ENCODE measurements around the gene PSMB3.

The PSMB3 gene

GRCh38 chr17:38709104-38709820 lies 43.3 kb upstream of the PSMB3 start:
- Histone ChIP-seq H3K4me3 (ENCODE audit: extremely low read depth, insufficient read depth, low read length, poor library complexity, severe bottlenecking) (no peak overlapping the region), H3K36me3 (ENCODE audit: control insufficient read depth, insufficient read depth, low read length) (peaks cover 36% of the 10 kb centered on the region), H3K27ac (ENCODE audit: low read depth, low read length, severe bottlenecking) (no peak overlapping the region), H3K4me1 (ENCODE audit: control insufficient read depth, insufficient read depth, low read length, poor library complexity, severe bottlenecking) (peaks cover 10% of the 10 kb centered on the region), H3K9me3 (ENCODE audit: control insufficient read depth, low read length) (no peaks in the 10 kb centered on the region)
- 90 to 95% methylated on average over 14 to 15 of the region's 18 CpGs for WGBS, 2 experiments (ENCODE audit: insufficient coverage in 2 of 2)

GRCh38 chr17:38709864-38710603 lies 42.5 kb upstream of the PSMB3 start:
- Histone ChIP-seq H3K9me3 (ENCODE audit: control insufficient read depth, low read length) (no peaks in the 10 kb centered on the region), H3K36me3 (ENCODE audit: control insufficient read depth, insufficient read depth, low read length) (peaks cover 41% of the 10 kb centered on the region)

GRCh38 chr17:38710604-38710962 lies 42.0 kb upstream of the PSMB3 start:
- peaks cover 10% of the 10 kb centered on the region for H3K4me1 ChIP-seq (ENCODE audit: control insufficient read depth, insufficient read depth, low read length, poor library complexity, severe bottlenecking)
- WGBS, 2 experiments (ENCODE audit: insufficient coverage in 2 of 2): 97% methylated on average over 3 of the region's 3 CpGs
- H3K27ac ChIP-seq (ENCODE audit: low read depth, low read length, severe bottlenecking): no peak overlapping the region
- H3K4me3 ChIP-seq (ENCODE audit: extremely low read depth, insufficient read depth, low read length, poor library complexity, severe bottlenecking): no peak overlapping the region
- peaks cover 46% of the 10 kb centered on the region for H3K36me3 ChIP-seq (ENCODE audit: control insufficient read depth, insufficient read depth, low read length)
- H3K9me3 ChIP-seq (ENCODE audit: control insufficient read depth, low read length): no peaks in the 10 kb centered on the region

More at GRCh38 chr17:38709864-38710603, 42.5 kb upstream of the PSMB3 start:
- Histone ChIP-seq H3K4me3 (ENCODE audit: extremely low read depth, insufficient read depth, low read length, poor library complexity, severe bottlenecking) (no peak overlapping the region), H3K27ac (ENCODE audit: low read depth, low read length, severe bottlenecking) (no peak overlapping the region), H3K4me1 (ENCODE audit: control insufficient read depth, insufficient read depth, low read length, poor library complexity, severe bottlenecking) (peaks cover 10% of the 10 kb centered on the region)
- WGBS, 2 experiments (ENCODE audit: insufficient coverage in 2 of 2): 93 to 95% methylated on average over 10 to 11 of the region's 13 CpGs

GRCh38 chr17:38710985-38711384 lies 41.6 kb upstream of the PSMB3 start:
- peaks cover 10% of the 10 kb centered on the region for H3K4me1 ChIP-seq (ENCODE audit: control insufficient read depth, insufficient read depth, low read length, poor library complexity, severe bottlenecking)
- no peak overlapping the region for H3K4me3 ChIP-seq (ENCODE audit: extremely low read depth, insufficient read depth, low read length, poor library complexity, severe bottlenecking)
- H3K36me3 ChIP-seq (ENCODE audit: control insufficient read depth, insufficient read depth, low read length): peaks cover 47% of the 10 kb centered on the region
- H3K27ac ChIP-seq (ENCODE audit: low read depth, low read length, severe bottlenecking): no peak overlapping the region
- no peaks in the 10 kb centered on the region for H3K9me3 ChIP-seq (ENCODE audit: control insufficient read depth, low read length)
- 87 to 93% methylated on average over 3 to 4 of the region's 5 CpGs for WGBS, 2 experiments (ENCODE audit: insufficient coverage in 2 of 2)

GRCh38 chr17:38711792-38712571 lies 40.6 kb upstream of the PSMB3 start:
- H3K4me3 ChIP-seq (ENCODE audit: extremely low read depth, insufficient read depth, low read length, poor library complexity, severe bottlenecking): no peak overlapping the region
- no peaks in the 10 kb centered on the region for H3K9me3 ChIP-seq (ENCODE audit: control insufficient read depth, low read length)
- peaks cover 55% of the 10 kb centered on the region for H3K36me3 ChIP-seq (ENCODE audit: control insufficient read depth, insufficient read depth, low read length)
- 90 to 96% methylated on average over 14 to 16 of the region's 26 CpGs for whole genome bisulfite sequencing, 2 experiments (ENCODE audit: insufficient coverage in 2 of 2)
- H3K4me1 ChIP-seq (ENCODE audit: control insufficient read depth, insufficient read depth, low read length, poor library complexity, severe bottlenecking): peaks cover 1% of the 10 kb centered on the region
- H3K27ac ChIP-seq (ENCODE audit: low read depth, low read length, severe bottlenecking): no peak overlapping the region

- Histone ChIP-seq H3K9me3 (ENCODE audit: control insufficient read depth, low read length) (no peaks in the 10 kb centered on the region), H3K4me3 (ENCODE audit: extremely low read depth, insufficient read depth, low read length, poor library complexity, severe bottlenecking) (no peak overlapping the region), H3K36me3 (ENCODE audit: control insufficient read depth, insufficient read depth, low read length) (peaks cover 61% of the 10 kb centered on the region), H3K4me1 (ENCODE audit: control insufficient read depth, insufficient read depth, low read length, poor library complexity, severe bottlenecking) (no peaks in the 10 kb centered on the region), H3K27ac (ENCODE audit: low read depth, low read length, severe bottlenecking) (no peak overlapping the region)
- WGBS, 2 experiments (ENCODE audit: insufficient coverage in 2 of 2): 94 to 100% methylated on average over 4 to 6 of the region's 10 CpGs
Observed at GRCh38 chr17:38712593-38712992, 39.9 kb upstream of the PSMB3 start.

GRCh38 chr17:38713456-38714075 lies 39.0 kb upstream of the PSMB3 start:
- Histone ChIP-seq H3K4me1 (ENCODE audit: control insufficient read depth, insufficient read depth, low read length, poor library complexity, severe bottlenecking) (peaks cover 3% of the 10 kb centered on the region), H3K36me3 (ENCODE audit: control insufficient read depth, insufficient read depth, low read length) (peaks cover 57% of the 10 kb centered on the region), H3K4me3 (ENCODE audit: extremely low read depth, insufficient read depth, low read length, poor library complexity, severe bottlenecking) (no peak overlapping the region), H3K9me3 (ENCODE audit: control insufficient read depth, low read length) (no peaks in the 10 kb centered on the region), H3K27ac (ENCODE audit: low read depth, low read length, severe bottlenecking) (no peak overlapping the region)
- WGBS, 2 experiments (ENCODE audit: insufficient coverage in 2 of 2): 84 to 92% methylated on average over 7 of the region's 11 CpGs

GRCh38 chr17:38715216-38715943 lies 37.2 kb upstream of the PSMB3 start:
- Histone ChIP-seq H3K27ac (ENCODE audit: low read depth, low read length, severe bottlenecking) (no peak overlapping the region), H3K4me1 (ENCODE audit: control insufficient read depth, insufficient read depth, low read length, poor library complexity, severe bottlenecking) (peaks cover 3% of the 10 kb centered on the region), H3K9me3 (ENCODE audit: control insufficient read depth, low read length) (no peaks in the 10 kb centered on the region), H3K4me3 (ENCODE audit: extremely low read depth, insufficient read depth, low read length, poor library complexity, severe bottlenecking) (no peak overlapping the region), H3K36me3 (ENCODE audit: control insufficient read depth, insufficient read depth, low read length) (peaks cover 47% of the 10 kb centered on the region)
- WGBS, 2 experiments (ENCODE audit: insufficient coverage in 2 of 2): 90 to 94% methylated on average over 2 to 4 of the region's 9 CpGs

- no peak overlapping the region for H3K27ac ChIP-seq (ENCODE audit: low read depth, low read length, severe bottlenecking)
- 87 to 94% methylated on average over 15 to 18 of the region's 18 CpGs for WGBS, 2 experiments (ENCODE audit: insufficient coverage in 2 of 2)
- peaks cover 52% of the 10 kb centered on the region for H3K36me3 ChIP-seq (ENCODE audit: control insufficient read depth, insufficient read depth, low read length)
Observed at GRCh38 chr17:38716368-38717005, 36.1 kb upstream of the PSMB3 start.

More at GRCh38 chr17:38716368-38717005, 36.1 kb upstream of the PSMB3 start:
- Histone ChIP-seq H3K9me3 (ENCODE audit: control insufficient read depth, low read length) (no peaks in the 10 kb centered on the region), H3K4me3 (ENCODE audit: extremely low read depth, insufficient read depth, low read length, poor library complexity, severe bottlenecking) (no peak overlapping the region), H3K4me1 (ENCODE audit: control insufficient read depth, insufficient read depth, low read length, poor library complexity, severe bottlenecking) (peaks cover 3% of the 10 kb centered on the region)
